ENCODE data around the gene NCBP2L.

NCBP2L gene

GRCh38 chrX:107747596-107748161 lies 29.9 kb upstream of the NCBP2L start:
- H3K36me3 ChIP-seq (replicated peaks; ENCODE audit: low read depth, low read length), result no peaks in the 10 kb centered on the region
- no peak overlapping the region for H3K4me3 ChIP-seq (ENCODE audit: low read length)
- no peak overlapping the region for H3K27ac ChIP-seq (ENCODE audit: low read length)
- H3K4me1 ChIP-seq (ENCODE audit: low read length), result no peaks in the 10 kb centered on the region
- H3K27me3 ChIP-seq (ENCODE audit: low read depth, low read length), result no peaks in the 10 kb centered on the region
- H4K20me1 ChIP-seq (ENCODE audit: insufficient read depth, low read length), result no peaks in the 10 kb centered on the region
- no peak overlapping the region for H2AFZ ChIP-seq (ENCODE audit: low read depth, low read length)
- TF ChIP-seq CTCF (IDR thresholded peaks at IDR 0.05; ENCODE audit: low read depth, low read length) (no peak), EZH2phosphoT487 (IDR thresholded peaks at IDR 0.05; ENCODE audit: low read depth) (no peak)
- no peak overlapping the region for H3K9ac ChIP-seq (ENCODE audit: low read length)
- no peaks in the 10 kb centered on the region for H3K79me2 ChIP-seq (ENCODE audit: low read length)
- no peak overlapping the region for H3K4me2 ChIP-seq (ENCODE audit: low read length)
- no peaks in the 10 kb centered on the region for H3K9me3 ChIP-seq (ENCODE audit: insufficient read depth, low read length)

GRCh38 chrX:107748506-107748905 lies 29.0 kb upstream of the NCBP2L start:
- no peak overlapping the region for H3K9ac ChIP-seq (ENCODE audit: low read length)
- H3K79me2 ChIP-seq (ENCODE audit: low read length), result no peaks in the 10 kb centered on the region
- H4K20me1 ChIP-seq (ENCODE audit: insufficient read depth, low read length), result no peaks in the 10 kb centered on the region
- no peaks in the 10 kb centered on the region for H3K36me3 ChIP-seq (replicated peaks; ENCODE audit: low read depth, low read length)
- no peaks in the 10 kb centered on the region for H3K9me3 ChIP-seq (ENCODE audit: insufficient read depth, low read length)
- H3K4me1 ChIP-seq (ENCODE audit: low read length), result no peaks in the 10 kb centered on the region
- H3K27me3 ChIP-seq (ENCODE audit: low read depth, low read length), result no peaks in the 10 kb centered on the region
- no peak for TF ChIP-seq CTCF (IDR thresholded peaks at IDR 0.05; ENCODE audit: low read depth, low read length)
- TF ChIP-seq EZH2phosphoT487 (IDR thresholded peaks at IDR 0.05; ENCODE audit: low read depth), result no peak
- no peak overlapping the region for H3K4me3 ChIP-seq (ENCODE audit: low read length)
- no peak overlapping the region for H3K27ac ChIP-seq (ENCODE audit: low read length)
- no peak overlapping the region for H3K4me2 ChIP-seq (ENCODE audit: low read length)
- no peak overlapping the region for H2AFZ ChIP-seq (ENCODE audit: low read depth, low read length)

- no peak overlapping the region for H3K27ac ChIP-seq (ENCODE audit: low read length)
- no peak overlapping the region for H2AFZ ChIP-seq (ENCODE audit: low read depth, low read length)
- H3K9ac ChIP-seq (ENCODE audit: low read length), result no peak overlapping the region
- H4K20me1 ChIP-seq (ENCODE audit: insufficient read depth, low read length), result no peaks in the 10 kb centered on the region
- H3K36me3 ChIP-seq (replicated peaks; ENCODE audit: low read depth, low read length), result no peaks in the 10 kb centered on the region
- TF ChIP-seq CTCF (IDR thresholded peaks at IDR 0.05; ENCODE audit: low read depth, low read length), result no peak
- TF ChIP-seq EZH2phosphoT487 (IDR thresholded peaks at IDR 0.05; ENCODE audit: low read depth), result no peak
- no peaks in the 10 kb centered on the region for H3K9me3 ChIP-seq (ENCODE audit: insufficient read depth, low read length)
- no peak overlapping the region for H3K4me2 ChIP-seq (ENCODE audit: low read length)
- H3K27me3 ChIP-seq (ENCODE audit: low read depth, low read length), result no peaks in the 10 kb centered on the region
- H3K4me1 ChIP-seq (ENCODE audit: low read length), result no peaks in the 10 kb centered on the region
- no peak overlapping the region for H3K4me3 ChIP-seq (ENCODE audit: low read length)
- H3K79me2 ChIP-seq (ENCODE audit: low read length), result no peaks in the 10 kb centered on the region
These were observed 27.3 kb upstream of the NCBP2L start for GRCh38 chrX:107750263-107750662.

- Histone ChIP-seq H3K27me3 (ENCODE audit: low read depth, low read length) (no peaks in the 10 kb centered on the region), H3K79me2 (ENCODE audit: low read length) (no peaks in the 10 kb centered on the region), H4K20me1 (ENCODE audit: insufficient read depth, low read length) (no peaks in the 10 kb centered on the region), H3K27ac (ENCODE audit: low read length) (no peak overlapping the region), H3K36me3 (replicated peaks; ENCODE audit: low read depth, low read length) (no peaks in the 10 kb centered on the region), H3K4me1 (ENCODE audit: low read length) (no peaks in the 10 kb centered on the region), H3K4me3 (ENCODE audit: low read length) (no peak overlapping the region), H3K9ac (ENCODE audit: low read length) (no peak overlapping the region), H2AFZ (ENCODE audit: low read depth, low read length) (no peak overlapping the region), H3K9me3 (ENCODE audit: insufficient read depth, low read length) (no peaks in the 10 kb centered on the region), H3K4me2 (ENCODE audit: low read length) (no peak overlapping the region)
- TF ChIP-seq CTCF (IDR thresholded peaks at IDR 0.05; ENCODE audit: low read depth, low read length), result no peak
- no peak for TF ChIP-seq EZH2phosphoT487 (IDR thresholded peaks at IDR 0.05; ENCODE audit: low read depth)
These were observed 26.6 kb upstream of the NCBP2L start for GRCh38 chrX:107750861-107751445.

Measured in OCI-LY3 (cell line).